ENCODE measurements around the gene COL5A1. TPM values are rescaled to one million over a fixed set of nuclear protein-coding genes. Genes with fewer than 3 reads are reported as not detected.

COL5A1 gene
- total RNA-seq, 1 experiment from 2014 or later, result 2.1 TPM

DNA sequence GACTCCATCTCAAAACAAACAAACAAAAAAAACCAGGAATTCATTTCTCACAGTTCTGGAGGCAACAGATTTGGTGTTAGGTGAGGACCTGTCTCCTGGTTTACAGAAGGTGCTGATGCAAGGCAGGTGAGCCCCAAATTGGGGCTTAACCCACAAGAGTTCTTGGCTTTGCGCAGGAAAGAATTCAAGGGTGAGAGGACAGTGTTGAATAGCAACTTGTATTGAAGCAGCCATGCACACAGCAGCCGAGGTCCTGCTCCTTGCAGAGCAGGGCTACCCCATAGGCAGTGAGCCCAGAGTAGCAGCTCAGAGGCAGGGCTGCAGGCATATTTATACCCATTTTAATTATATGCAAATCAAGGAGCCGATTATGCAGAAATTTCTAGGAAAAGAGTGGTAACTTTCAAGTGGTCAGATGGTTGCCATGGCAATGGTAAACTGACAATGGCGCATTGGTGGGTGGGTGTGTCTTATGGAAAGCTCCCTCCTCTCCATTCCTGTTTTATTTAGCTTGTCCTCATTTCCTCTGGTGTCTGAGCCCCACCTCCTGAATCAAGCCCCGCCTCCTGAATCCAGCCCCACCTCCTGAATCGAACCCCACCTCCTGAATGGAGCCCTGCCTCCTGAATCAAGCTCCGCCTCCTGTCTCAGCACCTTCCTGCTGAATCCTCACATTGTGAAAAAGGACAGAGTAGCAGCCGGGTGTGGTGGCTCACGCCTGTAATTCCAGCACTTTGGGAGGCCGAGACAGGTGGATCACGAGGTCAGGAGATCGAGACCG, 34.5 kb upstream of the COL5A1 start:
- DNase-seq (ENCODE audit: extremely low read depth, low read depth), result no peak

DNA sequence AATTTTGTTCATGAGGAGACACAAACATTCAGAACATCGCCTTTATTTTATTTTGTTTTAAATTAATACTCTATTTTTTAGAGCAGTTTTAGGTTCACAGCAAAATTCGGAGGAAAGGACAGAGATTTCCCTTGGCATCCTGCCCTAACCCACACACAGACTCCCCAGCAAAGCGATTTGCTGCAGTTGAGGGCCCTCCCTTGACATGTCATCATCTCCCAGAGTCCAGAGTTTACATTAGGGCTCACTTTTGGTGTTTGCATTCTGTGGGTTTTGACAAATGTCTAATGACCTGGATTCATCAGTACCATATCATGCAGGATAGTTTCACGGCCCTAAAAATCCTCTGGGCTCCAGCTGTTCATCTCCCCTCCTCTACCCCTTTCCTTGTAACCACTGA, 33.6 kb upstream of the COL5A1 start:
- DNase-seq (ENCODE audit: extremely low read depth, low read depth), result no peak

DNA sequence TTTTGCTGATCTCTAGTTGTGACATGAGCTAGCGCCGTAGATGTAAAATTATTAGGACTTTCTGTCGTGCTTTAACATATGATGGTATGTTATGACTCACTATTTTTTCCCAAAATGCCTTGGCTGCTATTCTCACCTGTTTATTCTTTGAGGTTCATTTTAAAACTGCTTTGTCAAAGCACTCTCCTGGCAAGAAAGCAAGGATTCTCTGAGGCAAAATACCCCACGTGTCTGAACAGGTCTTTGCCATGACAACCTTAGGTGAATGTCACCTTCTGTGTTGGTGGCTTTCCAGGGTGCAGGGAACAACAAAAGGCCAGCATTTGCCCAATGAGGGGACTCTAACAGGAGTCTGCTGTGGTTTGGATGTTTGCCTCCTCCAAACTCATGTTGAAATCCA, 30.6 kb upstream of the COL5A1 start:
- DNase-seq (ENCODE audit: extremely low read depth, low read depth), result no peak

DNA sequence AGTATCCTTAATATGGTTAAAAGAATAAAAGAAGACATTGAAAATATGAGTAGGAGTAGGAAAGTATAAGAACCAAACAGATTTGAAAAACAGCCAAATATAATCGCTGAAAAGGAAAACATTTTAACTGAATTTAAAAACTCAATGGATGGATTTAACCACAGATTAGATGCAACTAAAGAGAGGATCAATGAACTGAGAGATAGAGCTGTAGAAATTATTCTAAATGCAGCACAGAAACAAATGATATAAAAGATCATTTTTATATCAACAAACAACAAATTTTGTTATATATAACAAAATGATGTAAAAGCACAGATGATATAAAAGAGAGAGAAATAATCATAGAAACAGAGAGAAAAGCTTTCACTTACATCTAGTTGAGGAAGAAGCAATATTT, 29.3 kb upstream of the COL5A1 start:
- no peak for DNase-seq (ENCODE audit: extremely low read depth, low read depth)

DNA sequence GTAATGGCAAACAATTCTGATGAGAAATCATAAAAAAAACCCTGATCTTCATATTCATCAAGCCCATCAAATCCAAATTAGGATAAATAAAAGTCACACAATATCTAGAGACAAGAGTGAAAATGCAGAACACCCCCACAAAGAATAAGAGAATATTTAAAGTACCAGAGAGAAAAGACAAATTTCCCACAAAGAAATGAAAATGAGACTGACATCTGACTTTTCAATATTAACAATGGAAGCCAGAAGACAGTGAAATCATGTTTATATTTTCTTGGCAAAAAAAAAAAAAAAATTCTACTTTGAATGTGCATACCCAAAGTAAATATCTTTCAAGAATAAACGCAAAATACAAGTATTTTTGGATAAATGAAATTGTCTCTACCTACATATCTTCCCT, 28.9 kb upstream of the COL5A1 start:
- DNase-seq (ENCODE audit: extremely low read depth, low read depth), result no peak

DNA sequence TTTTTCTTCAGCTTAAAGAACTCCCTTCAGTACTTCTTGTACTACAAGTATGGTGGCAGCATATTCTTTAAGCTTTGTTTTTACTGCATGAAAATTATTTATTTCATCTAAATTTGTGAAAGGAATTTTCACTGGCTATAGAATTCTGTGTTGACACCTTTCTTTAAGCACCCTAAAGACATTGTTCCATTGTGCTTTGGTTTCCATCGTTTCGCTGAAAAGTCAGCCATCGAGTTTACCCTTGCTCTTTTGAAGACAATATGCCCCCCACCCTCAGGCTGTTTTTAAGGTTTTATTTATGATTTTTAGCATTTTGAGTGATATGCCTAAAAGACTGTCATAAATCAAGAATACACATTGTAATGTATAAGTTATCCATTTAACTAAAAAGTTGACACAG, 27.3 kb upstream of the COL5A1 start:
- DNase-seq (ENCODE audit: extremely low read depth, low read depth), result no peak

DNA sequence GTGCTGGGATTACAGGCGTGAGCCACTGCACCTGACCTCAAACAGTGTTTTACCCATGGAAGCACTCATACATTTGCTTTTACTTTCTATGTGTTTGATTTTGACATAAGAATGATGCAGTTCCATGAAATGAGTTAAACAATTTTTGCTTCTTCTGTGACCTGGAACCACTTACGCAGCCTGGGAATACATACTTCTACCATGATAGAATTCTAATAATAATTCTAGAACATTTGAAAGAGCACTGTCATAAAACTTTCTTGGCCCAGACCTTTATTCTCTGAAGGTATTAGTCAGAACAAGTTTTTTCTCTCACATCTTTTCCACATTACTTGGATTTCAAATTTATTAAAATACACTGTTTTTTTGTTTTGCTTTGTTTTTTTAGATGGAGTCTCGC, 25.3 kb upstream of the COL5A1 start:
- no peak for DNase-seq (ENCODE audit: extremely low read depth, low read depth)

DNA sequence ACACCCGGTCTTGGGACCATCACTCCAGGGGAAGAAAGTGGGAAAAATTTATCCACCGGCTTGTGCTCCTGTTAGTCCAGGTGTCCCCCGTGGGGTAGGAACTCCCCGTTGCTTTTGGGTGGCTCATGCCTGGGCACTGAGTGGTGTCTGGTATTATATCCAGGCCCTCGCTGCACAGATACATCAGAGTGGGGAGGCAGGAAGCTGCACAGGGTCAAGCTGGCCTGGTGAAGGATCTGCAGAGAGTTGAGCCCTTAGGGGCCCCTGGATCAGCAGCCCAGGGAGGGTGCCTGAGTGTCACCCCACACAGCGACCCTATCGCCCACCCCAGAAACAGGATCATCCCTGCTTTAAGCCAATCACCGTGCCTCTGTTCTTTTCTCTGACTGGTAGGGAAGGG, 24.4 kb upstream of the COL5A1 start:
- no peak for DNase-seq (ENCODE audit: extremely low read depth, low read depth)

DNA sequence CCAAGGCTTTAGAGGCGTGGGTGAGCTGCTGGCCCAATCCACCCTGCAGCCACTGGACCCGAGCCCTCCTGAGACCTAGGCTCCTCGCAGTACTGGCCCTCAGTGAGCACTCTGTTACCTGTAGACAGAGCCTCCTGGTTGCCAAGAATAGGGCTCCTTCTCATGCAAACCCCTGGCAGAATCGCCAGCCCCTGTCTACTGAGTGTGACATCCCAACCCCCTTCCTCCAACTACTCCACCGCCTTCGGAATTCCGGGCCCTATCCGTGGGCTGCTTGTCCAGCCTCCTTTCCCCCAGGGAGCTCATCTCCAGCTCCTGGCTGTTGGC, 23.8 kb upstream of the COL5A1 start:
- no peak for DNase-seq (ENCODE audit: extremely low read depth, low read depth)

DNA sequence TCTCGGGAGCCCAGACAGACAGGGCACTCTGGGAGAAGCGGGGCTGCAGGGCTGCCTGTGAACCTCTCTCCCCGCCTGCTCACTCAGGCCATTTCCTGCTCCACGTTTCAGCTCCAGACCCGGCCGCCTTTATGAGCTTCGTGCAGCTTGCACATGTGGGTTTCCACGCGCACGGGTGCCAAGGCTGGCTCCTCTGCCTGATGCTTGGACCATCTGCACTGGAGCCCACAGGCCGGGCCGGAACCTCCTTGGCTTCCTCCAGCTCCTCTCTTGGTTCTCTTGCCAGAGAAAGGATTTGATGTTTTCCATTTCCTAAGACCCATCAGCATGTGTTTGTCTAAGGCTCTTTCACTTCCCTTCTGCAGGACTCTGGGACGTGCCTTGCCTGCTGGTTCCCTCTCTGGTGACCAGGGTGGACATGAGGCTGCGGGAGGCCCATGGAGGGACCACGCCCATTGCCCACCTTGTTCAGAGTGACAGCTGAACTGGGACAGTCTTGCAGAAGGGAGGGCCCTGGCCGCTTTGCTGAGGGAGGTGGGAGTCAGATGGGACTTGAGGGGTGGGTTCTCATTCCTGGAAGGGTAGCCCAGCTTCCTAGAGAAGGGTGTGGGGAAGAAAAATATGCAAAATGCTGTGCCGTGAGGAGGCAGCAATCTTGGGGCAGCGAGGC, 23.3 kb upstream of the COL5A1 start:
- DNase-seq (ENCODE audit: extremely low read depth, low read depth), result no peak

DNA sequence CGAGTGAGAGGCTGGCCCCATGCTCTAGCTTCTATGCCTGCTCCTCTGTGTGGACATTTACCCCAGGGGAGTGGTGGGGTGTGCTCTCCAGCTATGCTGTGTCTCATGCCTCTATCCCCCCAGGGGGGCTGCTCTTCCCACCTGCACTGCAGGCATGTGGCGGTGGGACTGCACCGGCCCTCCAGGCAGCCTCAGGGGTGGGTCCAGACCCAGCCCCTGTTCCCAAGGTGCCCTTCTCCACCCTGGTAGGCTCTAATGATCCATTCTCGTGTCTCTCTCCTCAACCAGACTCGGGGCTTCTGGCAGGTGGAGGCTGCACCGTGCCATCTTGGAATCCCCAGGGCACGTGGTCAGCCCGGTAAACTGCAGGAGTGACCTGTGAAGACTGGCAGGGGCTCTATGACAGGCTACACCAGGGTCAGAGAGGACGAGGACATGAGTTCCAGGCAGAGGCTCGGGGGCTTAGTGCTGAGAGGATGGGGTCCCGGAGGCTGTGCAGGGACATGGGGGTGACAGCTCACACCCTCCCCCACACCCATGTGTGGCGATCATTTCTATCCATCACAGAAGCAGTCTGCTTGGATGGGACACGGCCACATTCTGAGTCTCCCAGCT, 22.7 kb upstream of the COL5A1 start:
- no peak for DNase-seq (ENCODE audit: extremely low read depth, low read depth)

DNA sequence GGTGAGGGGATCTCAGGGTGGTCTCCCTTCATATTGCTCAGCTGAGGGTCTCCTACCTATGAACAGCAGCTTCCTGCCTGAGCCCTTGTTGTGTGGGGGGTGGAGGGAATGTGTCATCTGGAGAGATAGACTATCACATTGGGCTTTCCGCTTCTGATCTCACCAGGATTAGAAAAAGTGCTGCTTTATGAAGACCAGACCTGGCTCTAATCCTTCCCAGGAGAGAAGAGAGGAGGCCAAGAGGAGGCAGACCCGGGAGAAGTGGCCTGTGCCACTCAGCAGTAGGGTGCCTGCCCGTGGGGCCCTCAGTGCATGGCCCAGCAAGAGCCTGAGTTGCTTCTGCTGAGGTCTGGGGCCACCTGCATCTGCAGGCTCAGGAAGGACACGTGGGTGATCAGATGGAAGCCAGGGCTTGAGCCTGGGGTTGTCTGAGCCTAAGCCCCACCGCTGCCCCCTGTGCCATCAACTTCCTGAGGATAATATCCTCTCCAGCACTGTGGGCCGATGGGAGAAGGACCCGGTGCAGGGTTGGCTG, 22.1 kb upstream of the COL5A1 start:
- no peak for DNase-seq (ENCODE audit: extremely low read depth, low read depth)

DNA sequence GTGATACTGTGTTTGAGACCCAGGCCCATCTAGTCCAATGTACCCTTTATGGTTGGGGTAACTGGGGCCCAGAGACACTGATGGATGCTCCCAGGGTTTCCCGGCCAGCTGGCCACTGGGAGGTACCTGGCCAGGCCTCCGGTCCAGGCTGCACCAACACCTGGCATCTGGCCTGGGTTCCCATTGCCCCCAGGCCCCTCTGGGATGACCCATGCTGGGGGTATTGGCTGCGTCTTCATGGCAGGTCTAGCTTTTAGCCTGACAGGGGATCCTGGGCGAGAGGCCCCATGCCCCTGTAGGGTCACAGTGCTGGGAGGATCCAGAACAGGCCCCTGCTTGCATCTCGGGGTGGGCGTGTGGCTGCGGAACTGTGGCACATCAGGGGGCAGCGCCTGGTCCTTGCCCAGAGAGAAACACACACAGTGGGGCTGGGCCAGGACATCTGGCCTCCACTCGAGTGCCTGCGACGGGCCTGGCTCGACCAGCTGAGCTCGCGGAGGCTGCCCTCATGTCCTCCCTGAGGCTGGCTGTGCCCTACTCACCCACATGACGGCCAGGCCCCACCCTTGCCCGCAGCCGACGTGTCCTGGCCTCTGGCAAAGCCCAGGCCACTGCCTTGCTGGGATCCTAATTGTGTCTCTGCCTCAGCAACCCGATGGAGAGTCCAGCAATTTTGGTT, 21.5 kb upstream of the COL5A1 start:
- DNase-seq (ENCODE audit: extremely low read depth, low read depth), result no peak

DNA sequence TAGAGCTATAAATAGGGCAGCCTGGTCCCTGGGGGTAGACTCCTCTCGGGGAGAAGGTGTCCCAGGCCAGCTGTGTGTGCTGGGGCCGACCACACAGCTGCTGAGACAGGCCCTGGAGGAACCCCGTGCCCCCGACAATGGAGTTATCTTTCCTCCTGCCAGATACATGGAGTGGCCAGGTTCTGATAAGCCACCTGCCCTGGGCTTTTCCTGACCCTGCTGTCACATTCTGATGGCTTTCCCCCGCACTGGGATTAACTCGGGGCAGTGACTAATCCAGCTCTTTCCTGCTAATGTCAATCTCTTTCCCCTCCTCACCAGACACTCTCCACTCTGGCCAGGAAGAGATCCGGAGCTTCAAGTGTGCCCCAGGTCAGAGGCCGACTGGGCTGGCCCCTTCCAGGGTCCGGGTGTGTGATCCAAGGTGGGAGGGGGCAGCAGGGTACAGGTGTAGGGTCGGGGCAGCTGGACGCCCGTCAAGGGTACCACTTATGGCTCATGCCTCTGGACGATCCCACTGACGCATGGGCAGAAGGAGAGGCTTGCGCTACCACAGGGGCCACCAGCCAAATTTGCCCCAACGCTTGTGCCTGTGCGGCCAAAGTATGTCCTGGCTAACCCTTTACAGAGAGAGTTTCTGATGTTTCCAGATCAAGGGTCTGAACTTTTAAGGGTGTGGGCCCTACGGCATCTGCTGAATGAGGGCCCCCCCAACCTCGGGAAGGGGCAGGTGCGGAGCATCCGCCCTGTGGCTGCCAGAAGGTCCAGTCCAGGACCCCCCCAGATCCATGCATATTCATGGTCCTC, 20.6 kb upstream of the COL5A1 start:
- no peak for DNase-seq (ENCODE audit: extremely low read depth, low read depth)

DNA sequence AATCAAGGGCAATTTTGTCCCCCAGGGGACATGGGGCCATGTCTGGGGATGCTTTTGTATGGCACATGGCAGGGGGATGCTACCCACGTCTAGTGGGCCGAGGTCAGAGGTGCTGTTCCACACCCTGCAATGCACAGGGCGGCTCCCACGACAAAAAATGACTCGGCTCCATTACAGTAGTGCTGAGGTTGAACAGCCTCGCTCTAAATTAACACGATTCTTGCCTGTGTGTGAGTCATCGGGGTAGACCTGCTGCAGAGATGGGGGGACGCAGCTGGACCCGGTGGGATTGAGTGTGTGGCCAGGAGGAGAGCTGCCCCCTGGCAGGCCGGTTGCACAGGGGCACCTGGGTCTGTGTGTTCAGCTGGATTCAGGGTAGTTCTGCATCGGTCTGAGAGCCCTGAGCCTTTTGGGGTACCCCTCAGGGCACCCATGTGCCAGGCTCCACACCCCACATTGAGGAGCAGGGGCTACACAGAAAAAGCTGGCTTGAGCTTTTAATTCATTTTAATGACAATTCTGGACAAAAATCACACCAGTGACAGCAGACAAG, 20.0 kb upstream of the COL5A1 start:
- no peak for DNase-seq (ENCODE audit: extremely low read depth, low read depth)

DNA sequence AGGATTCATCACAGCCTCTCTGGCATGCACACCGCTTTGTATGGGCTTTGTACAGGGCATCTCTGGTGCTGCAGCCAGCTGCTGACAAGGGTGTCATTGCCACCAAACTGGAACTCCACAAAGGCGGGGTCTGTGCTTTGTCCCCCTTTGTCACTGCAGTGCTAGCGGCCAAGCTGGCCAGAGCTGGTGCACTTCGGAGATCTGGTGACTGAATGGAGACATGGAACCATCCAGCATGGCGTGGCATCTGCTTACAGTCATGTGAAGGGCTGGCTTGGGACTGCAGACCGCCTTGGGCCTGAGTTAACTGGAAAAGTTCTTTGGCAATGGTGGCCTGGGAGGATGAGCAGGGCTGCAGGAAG, 18.7 kb upstream of the COL5A1 start:
- no peak for DNase-seq (ENCODE audit: extremely low read depth, low read depth)

DNA sequence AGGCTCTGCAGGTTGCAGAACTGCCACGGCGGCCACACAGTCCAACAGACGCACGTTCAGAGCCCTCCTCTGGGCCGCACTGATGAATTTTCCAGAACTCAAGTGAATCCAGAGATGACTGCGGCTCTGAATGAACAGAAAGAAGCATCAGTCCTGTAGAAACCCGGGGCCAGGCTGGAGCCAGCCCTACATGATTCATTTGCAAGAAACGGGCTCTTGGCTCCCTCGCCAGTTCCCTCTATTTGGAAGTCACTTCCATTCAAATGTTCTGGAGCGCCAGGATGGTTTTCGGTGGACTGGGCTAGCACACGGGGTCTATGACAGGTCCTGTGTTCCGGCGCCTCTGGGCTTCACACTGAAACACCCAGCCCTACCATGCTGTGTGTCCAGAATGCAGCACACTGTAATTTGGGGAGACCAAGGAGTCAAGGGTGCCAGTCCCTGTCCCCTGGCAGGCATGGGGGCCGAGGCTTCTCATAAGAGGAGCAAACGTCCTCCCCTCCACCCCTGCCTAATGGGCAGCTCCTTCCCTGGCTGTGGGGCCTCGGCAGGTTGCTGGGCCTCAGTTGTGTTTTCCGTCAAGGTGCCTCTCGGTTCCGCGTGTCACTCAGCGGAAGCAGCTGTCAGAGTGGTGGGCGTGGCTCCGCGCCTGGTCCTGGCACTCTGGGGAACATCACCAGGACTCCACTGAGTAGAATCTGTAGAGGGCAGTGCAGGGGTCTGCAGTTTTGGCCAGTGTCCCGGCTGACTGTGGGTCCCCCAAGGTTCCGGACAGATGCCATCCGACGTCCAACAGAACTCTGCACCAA, 18.1 kb upstream of the COL5A1 start:
- no peak for DNase-seq (ENCODE audit: extremely low read depth, low read depth)

DNA sequence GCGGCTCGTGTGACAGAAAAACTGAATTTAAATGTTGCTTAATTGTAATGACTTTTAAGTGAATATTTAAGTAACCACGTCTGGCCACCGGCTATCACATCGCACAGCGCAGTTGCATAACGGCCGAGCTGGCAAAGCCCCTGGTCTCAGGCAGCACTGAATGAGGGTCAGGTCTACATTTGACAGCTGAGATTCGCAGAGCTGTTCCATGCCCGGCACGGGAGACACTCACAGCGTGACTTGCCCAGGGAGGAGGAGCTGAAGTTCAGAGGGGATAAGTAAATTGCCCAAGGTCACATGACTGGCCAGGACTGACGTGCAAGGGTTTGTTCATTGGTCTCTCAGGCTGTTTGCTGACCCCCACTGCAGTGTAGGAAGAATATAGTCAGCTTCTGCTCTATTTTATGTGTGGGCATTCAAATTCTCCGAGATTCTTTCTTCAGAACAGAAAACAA, 17.4 kb upstream of the COL5A1 start:
- DNase-seq (ENCODE audit: extremely low read depth, low read depth), result no peak

DNA sequence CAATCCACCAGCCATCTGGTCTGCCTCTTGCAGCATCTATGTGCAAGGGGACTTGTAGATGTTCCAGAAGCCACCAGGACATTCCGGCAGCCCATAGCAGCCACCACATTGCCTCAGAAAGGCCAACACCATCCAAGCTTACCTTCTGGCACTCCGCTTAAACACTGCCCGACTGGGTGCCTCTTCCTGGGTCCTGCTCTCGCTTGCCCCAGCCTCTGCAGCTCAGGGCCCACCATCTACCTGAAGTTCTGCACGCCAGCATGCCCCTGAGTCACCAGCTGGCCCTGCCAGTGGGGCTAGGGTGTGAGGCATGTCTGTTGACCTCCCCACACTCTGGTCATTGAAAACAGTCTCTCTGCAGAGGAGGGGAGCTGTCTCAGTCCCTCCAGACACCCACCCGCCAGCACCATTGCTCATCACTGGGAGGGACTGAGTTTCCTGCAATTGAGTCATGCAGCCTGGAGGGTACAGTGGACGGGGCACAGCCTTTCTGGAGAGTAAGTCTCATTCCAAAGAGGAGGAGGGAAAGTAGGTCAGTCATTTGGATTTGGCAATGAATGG, 16.9 kb upstream of the COL5A1 start:
- DNase-seq (ENCODE audit: extremely low read depth, low read depth), result no peak
